ENCODE measurements around the gene HOXB8.

The HOXB8 gene

DNA sequence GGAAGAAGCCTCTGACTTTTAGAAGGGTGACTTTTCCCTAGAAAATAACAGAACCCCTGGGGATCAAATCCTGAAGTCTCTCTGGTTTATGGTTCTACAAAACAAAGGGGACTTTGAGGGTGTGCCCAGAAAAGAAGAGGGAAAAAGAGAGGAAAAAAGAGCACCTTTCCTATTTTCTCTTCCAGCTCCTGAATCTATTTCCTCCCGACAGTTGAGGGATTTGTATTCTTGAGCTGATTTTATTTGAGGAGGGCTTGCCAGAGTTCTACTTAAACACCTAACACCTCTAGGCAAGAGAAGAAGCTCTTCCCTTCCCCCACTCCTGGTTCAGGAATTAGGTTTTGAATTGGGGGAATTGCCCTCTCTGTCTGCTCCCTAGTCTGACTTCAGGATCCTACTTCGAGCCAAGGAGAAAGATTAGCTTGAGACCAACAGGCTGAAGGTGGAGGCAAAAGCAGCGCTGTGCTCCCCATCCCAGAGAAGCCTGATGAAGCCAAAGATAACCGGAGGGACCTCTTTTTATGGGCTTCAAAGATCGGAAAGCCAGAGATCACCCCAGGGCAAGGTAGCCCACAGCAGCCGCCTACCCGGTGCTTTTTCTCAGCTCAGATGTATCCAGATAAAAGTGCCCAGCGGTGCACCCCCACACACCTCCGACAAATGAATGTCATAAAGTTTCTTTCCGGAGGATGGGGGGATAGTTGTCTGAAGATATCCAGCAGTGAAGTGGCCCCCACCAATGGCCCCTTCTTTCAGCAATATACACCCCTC lies 25.8 kb downstream of the HOXB8 start:
- Histone ChIP-seq H3K4me1 (ENCODE audit: insufficient read depth, low read length, severe bottlenecking) (peaks cover 7% of the 10 kb centered on the region), H3K36me3 (ENCODE audit: insufficient read depth, low read length) (no peaks in the 10 kb centered on the region), H3K9ac (ENCODE audit: low read length) (no peak overlapping the region), H3K79me2 (ENCODE audit: insufficient read depth, low read length) (no peaks in the 10 kb centered on the region), H3K9me3 (ENCODE audit: low read length) (no peaks in the 10 kb centered on the region), H3K27me3 (ENCODE audit: insufficient read depth, low read length) (no peaks in the 10 kb centered on the region), H3K9me2 (ENCODE audit: low read depth, low read length) (no peaks in the 10 kb centered on the region), H4K20me1 (ENCODE audit: insufficient read depth, low read length) (no peaks in the 10 kb centered on the region), H3F3A (ENCODE audit: insufficient read depth, low read length) (no peaks in the 10 kb centered on the region), H3K4me2 (ENCODE audit: low read length) (no peak overlapping the region), H3K4me3 (ENCODE audit: low read depth, low read length, poor library complexity, severe bottlenecking) (no peak overlapping the region), H3K27ac (ENCODE audit: low read depth, low read length, poor library complexity, severe bottlenecking) (no peak overlapping the region), H2AFZ (ENCODE audit: low read length) (no peak overlapping the region)
- TF ChIP-seq, protein P1, sequence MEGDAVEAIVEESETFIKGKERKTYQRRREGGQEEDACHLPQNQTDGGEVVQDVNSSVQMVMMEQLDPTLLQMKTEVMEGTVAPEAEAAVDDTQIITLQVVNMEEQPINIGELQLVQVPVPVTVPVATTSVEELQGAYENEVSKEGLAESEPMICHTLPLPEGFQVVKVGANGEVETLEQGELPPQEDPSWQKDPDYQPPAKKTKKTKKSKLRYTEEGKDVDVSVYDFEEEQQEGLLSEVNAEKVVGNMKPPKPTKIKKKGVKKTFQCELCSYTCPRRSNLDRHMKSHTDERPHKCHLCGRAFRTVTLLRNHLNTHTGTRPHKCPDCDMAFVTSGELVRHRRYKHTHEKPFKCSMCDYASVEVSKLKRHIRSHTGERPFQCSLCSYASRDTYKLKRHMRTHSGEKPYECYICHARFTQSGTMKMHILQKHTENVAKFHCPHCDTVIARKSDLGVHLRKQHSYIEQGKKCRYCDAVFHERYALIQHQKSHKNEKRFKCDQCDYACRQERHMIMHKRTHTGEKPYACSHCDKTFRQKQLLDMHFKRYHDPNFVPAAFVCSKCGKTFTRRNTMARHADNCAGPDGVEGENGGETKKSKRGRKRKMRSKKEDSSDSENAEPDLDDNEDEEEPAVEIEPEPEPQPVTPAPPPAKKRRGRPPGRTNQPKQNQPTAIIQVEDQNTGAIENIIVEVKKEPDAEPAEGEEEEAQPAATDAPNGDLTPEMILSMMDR (IDR thresholded peaks at IDR 0.05; ENCODE audit: low read length): no peak
- TF ChIP-seq EZH2 (IDR thresholded peaks at IDR 0.05; ENCODE audit: borderline replicate concordance, low read length): no peak

DNA sequence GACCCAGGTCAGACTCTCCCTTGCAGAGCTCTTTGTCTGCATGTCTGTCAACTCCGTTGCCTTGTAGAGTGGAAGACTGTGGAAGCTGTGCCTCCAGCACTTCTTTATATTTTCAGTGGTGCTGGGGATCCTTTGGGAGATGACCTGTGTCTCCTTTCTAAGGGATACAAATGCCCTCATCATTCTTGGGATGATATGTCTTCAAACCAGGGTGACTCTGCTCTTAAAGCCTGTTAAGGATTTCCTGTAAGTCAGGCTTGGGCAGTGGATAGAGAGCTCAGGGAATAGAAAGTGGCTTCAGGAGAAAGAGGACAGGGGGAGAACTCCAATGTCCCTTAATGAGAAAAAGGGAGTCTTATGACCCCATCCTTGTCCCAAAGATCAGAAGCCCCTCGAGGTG lies 26.6 kb downstream of the HOXB8 start:
- H4K20me1 ChIP-seq (ENCODE audit: insufficient read depth, low read length): no peaks in the 10 kb centered on the region
- H3K9me2 ChIP-seq (ENCODE audit: low read depth, low read length): no peaks in the 10 kb centered on the region
- H3K9ac ChIP-seq (ENCODE audit: low read length): no peak overlapping the region
- H3F3A ChIP-seq (ENCODE audit: insufficient read depth, low read length): no peaks in the 10 kb centered on the region
- no peaks in the 10 kb centered on the region for H3K79me2 ChIP-seq (ENCODE audit: insufficient read depth, low read length)
- H2AFZ ChIP-seq (ENCODE audit: low read length): no peak overlapping the region
- H3K27me3 ChIP-seq (ENCODE audit: insufficient read depth, low read length): no peaks in the 10 kb centered on the region
- H3K4me2 ChIP-seq (ENCODE audit: low read length): no peak overlapping the region
- no peaks in the 10 kb centered on the region for H3K9me3 ChIP-seq (ENCODE audit: low read length)
- peaks cover 7% of the 10 kb centered on the region for H3K4me1 ChIP-seq (ENCODE audit: insufficient read depth, low read length, severe bottlenecking)
- H3K27ac ChIP-seq (ENCODE audit: low read depth, low read length, poor library complexity, severe bottlenecking): no peak overlapping the region
- H3K36me3 ChIP-seq (ENCODE audit: insufficient read depth, low read length): no peaks in the 10 kb centered on the region
- no peak for TF ChIP-seq EZH2 (IDR thresholded peaks at IDR 0.05; ENCODE audit: borderline replicate concordance, low read length)
- TF ChIP-seq, protein P1 (IDR thresholded peaks at IDR 0.05; ENCODE audit: low read length): no peak
- no peak overlapping the region for H3K4me3 ChIP-seq (ENCODE audit: low read depth, low read length, poor library complexity, severe bottlenecking)

DNA sequence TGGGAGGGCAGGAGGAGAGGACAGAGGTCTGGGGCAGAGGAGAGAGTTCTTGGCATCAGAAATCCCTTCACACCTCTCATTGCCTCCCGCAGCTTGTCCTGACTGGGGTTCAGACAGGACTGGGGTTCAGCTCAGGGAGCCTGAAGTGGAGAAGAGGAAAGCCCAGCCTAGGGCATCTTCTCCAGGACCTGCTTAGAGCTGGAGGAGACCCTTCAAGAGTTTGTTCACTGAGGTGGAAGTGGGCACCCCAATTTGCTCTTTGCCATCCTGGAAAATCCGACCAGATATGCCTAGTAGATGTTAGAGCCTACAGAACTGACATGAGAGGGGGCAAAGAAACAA lies 27.0 kb downstream of the HOXB8 start:
- no peak overlapping the region for H3K27ac ChIP-seq (ENCODE audit: low read depth, low read length, poor library complexity, severe bottlenecking)
- no peaks in the 10 kb centered on the region for H3K36me3 ChIP-seq (ENCODE audit: insufficient read depth, low read length)
- no peak overlapping the region for H3K4me2 ChIP-seq (ENCODE audit: low read length)
- no peaks in the 10 kb centered on the region for H3K79me2 ChIP-seq (ENCODE audit: insufficient read depth, low read length)
- H3K9ac ChIP-seq (ENCODE audit: low read length): no peak overlapping the region
- no peak overlapping the region for H2AFZ ChIP-seq (ENCODE audit: low read length)
- no peaks in the 10 kb centered on the region for H3K27me3 ChIP-seq (ENCODE audit: insufficient read depth, low read length)
- no peaks in the 10 kb centered on the region for H3K9me2 ChIP-seq (ENCODE audit: low read depth, low read length)
- H3K9me3 ChIP-seq (ENCODE audit: low read length): no peaks in the 10 kb centered on the region
- no peaks in the 10 kb centered on the region for H3F3A ChIP-seq (ENCODE audit: insufficient read depth, low read length)
- H4K20me1 ChIP-seq (ENCODE audit: insufficient read depth, low read length): no peaks in the 10 kb centered on the region
- H3K4me1 ChIP-seq (ENCODE audit: insufficient read depth, low read length, severe bottlenecking): peaks cover 7% of the 10 kb centered on the region
- TF ChIP-seq EZH2 (IDR thresholded peaks at IDR 0.05; ENCODE audit: borderline replicate concordance, low read length): no peak
- TF ChIP-seq, protein P1 (IDR thresholded peaks at IDR 0.05; ENCODE audit: low read length): no peak
- H3K4me3 ChIP-seq (ENCODE audit: low read depth, low read length, poor library complexity, severe bottlenecking): no peak overlapping the region

All from OCI-LY1 (cell line).